MM.1S (cell line): ENCODE results near the gene TELO2.

Source experiments
- EZH2 ChIP-seq: fragments of 300-600 bp; sonication (generic); optimal IDR thresholded peaks from 2 replicates; pipeline ENCODE3; 2017; ENCODE audit warnings: low read depth, mild to moderate bottlenecking, antibody characterized with exemption, low read length, mixed read lengths
- TF ChIP-seq, protein P1 (sequence below): fragments of 300-600 bp; sonication (generic); IDR thresholded peaks from 2 replicates; pipeline ENCODE4 v1.5.1; 2016; ENCODE audit warnings: antibody characterized with exemption, low read length, mixed read lengths

DNA sequence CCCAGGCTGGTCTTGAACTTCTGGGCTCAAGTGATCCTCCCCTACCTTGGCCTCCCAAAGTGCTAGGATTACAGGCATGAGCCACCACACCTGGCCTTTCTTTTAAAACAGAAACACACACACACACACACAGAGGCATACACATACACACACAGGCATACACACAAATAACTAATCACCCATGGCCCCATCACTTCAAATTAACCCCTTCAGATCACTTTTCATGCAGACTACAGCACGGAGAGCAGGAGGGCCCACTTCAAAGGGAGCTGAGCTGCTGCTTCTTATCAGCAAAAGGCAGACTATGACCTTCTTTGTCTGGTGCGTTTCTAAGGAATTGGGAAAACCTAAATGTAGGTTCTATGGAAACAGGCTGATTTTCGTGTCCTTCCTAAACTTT lies 20.2 kb upstream of the TELO2 start:
- TF ChIP-seq, protein P1, sequence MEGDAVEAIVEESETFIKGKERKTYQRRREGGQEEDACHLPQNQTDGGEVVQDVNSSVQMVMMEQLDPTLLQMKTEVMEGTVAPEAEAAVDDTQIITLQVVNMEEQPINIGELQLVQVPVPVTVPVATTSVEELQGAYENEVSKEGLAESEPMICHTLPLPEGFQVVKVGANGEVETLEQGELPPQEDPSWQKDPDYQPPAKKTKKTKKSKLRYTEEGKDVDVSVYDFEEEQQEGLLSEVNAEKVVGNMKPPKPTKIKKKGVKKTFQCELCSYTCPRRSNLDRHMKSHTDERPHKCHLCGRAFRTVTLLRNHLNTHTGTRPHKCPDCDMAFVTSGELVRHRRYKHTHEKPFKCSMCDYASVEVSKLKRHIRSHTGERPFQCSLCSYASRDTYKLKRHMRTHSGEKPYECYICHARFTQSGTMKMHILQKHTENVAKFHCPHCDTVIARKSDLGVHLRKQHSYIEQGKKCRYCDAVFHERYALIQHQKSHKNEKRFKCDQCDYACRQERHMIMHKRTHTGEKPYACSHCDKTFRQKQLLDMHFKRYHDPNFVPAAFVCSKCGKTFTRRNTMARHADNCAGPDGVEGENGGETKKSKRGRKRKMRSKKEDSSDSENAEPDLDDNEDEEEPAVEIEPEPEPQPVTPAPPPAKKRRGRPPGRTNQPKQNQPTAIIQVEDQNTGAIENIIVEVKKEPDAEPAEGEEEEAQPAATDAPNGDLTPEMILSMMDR: no peak
- no peak for TF ChIP-seq EZH2
